ENCODE data around the gene KCNK2.

Gene KCNK2

GRCh38 chr1:215082532-215083382 lies at the start of gene KCNK2:
TSS of gene KCNK2 (plus strand) at chr1:215082737. CDS start at chr1:215083386, 649 bp downstream.
- Histone ChIP-seq H3K4me3 (peak within 1 kb of the TSS; percentile 21 to 45 (median 28)), H3K27ac (peak within 1 kb of the TSS in 6 of 21 experiments; percentile 9 to 72 (median 39))

DNA sequence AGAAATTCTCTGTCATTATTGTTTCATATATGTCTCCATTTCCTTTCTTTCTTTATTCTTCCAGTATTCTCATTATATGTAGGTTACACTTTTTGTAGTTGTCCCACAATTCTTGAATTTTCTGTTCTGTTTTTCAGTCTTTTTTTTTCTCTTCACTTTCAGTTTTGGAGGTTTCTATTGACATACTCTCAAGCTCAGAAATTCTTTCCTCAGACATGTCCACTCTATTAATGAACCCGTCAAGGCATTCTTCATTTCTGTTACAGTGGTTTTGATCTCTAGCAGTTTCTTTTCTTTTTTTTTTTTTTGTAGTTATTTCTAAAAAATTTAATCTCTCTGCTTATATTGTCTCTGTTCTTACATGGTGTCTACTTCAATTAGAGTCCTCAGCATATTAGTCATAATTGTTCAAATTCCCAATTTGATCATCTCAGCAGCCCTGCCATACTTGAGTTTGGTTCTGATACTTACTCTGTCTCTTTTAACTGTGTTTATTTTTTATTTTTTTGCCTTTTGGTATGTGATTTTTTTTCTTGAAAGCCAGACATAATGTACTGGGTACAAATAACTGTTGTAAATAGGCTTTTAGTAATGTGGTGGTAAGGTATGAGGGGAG lies 49.5 kb upstream of the KCNK2 start:
- H3K27ac ChIP-seq = no peak overlapping the region
- H3K4me3 ChIP-seq = no peak overlapping the region

DNA sequence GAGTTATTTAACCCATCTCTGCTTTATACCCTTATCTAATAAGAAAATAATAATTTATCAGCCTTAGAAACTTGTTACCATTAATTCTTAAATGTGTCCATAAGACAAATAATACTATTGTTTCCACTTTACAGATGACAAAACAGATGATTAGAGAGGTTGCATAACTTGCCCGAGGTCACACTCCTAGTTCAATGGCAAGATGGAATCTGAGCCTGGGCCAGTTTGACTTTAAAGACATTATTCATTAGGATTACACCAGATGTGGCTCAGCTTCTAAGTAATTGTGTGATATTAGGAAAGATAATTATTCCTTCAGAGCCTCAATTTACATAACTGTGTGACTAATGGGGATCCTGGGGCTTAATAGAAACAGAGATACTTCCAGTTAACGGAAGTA lies 42.3 kb upstream of the KCNK2 start:
- Histone ChIP-seq H3K27ac (no peak overlapping the region), H3K4me3 (no peak overlapping the region)

DNA sequence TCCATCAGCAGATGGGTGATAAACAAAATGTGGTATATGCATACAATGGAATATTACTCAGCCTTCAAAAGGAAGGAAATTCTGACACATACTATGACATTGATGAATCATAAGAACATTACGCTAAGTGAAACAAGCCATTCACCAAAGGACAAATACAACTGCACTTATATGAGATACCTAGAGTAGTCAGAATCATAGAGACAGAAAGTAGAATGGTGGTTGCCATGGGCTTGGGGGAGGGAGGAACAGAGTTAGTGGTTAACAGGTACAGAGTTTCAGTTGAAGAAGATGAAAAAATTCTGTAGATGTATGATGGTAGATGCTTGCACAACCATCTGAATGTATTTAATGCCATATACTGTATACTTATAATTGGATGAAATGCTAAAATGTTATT lies 39.1 kb upstream of the KCNK2 start:
- no peak overlapping the region for H3K27ac ChIP-seq
- H3K4me3 ChIP-seq = no peak overlapping the region

DNA sequence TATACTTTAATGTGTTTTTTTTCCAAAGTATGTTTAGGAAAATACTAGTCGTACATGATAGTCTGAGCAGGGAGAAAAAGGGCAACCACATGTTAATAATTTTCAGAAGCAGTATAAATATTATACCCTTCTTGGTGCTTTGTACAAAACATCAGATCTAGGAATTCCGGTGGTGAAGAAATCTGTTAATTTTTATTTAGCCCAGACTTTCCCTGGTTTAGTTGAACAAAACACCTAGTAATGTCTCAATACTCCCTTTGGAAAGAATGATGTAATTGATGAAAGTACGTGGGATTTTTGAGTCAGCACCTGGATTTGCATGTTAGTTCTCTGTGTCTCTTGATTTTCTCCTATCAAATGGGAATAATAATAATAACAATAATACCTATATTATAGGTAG lies 38.4 kb upstream of the KCNK2 start:
- Histone ChIP-seq H3K4me3 (no peak overlapping the region), H3K27ac (no peak overlapping the region)

DNA sequence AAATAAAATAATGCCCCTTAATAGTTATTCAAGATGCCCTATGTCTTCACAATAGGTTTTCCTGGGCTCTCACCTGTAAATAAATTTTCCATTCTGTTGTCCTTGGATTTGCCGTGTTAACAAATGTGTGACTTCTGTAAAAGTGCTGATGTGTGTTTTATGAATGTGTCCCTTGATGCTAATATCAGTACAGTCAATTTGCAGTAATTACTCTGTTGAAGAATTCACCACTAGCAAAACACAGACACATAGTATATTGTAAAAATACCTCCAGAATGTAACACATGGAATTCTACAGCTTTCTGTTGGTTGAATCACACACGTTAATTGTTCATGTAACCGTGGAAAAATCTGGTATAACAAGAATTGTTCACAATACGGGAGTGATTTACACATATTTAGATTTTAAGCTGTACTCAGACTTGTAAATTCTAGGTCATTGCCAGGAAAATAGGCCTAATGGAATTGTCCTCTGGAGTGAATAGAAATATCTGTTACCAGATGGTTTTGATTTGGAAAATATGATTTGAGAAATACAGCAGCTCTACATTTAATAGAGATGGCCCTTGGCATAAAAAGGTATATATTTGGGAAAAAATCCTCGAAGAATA lies 36.7 kb upstream of the KCNK2 start:
- no peak overlapping the region for H3K27ac ChIP-seq
- no peak overlapping the region for H3K4me3 ChIP-seq

DNA sequence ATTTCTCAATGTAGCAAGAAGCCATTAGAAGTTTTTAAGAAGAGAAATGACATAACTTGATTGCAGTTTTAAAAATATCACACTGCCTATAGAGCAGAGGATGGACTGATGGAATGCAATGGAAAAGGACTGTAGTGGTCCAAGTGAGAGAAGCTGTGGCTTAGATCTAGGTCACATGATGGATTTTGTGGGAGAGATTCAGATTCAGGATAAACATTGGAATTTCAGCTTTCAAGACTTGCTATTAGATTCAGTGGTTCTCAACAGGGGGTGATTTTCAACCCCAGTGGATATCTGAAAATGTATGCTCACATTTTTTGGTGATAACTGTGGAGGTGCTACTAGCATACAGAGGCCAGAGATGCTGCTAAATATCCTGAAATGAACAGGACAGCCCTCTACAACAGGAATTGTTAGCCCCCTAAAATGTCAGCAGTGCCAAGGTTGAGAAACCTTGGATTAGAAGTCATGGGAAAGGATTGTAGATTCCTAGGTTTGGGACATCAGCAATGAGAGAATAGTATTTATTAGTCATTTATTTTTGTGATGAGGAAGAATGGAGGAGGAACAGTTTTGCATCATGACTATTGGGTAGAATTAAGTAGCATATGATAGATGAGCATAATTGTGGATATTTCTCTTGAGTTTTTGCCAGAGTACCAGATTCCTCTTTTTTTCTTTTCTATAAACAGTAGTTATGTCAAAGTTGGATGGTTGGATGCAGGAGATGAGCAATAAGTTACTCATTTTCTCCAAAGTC lies 30.1 kb upstream of the KCNK2 start:
- Histone ChIP-seq H3K4me3 (no peak overlapping the region), H3K27ac (no peak overlapping the region)

DNA sequence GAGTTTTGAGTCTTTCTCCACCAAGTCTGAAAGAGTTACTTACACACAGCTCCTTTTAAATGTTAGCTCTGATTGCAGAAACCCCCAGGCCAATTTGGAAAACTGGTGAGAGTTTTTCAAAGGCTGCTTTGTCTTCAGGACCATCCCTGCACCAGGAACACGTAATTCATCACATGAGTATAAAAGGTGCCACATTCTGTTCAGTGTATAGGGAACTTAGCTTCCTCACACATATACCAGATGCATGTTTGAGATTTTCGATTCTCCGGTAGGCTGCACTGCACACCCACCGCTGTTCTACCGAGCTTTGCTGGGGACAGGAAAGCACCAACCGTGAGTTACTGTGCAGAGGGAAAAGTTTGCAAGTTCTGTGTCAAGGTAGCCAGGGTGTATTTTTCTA lies 28.3 kb upstream of the KCNK2 start:
- Histone ChIP-seq H3K27ac (no peak overlapping the region), H3K4me3 (no peak overlapping the region)

DNA sequence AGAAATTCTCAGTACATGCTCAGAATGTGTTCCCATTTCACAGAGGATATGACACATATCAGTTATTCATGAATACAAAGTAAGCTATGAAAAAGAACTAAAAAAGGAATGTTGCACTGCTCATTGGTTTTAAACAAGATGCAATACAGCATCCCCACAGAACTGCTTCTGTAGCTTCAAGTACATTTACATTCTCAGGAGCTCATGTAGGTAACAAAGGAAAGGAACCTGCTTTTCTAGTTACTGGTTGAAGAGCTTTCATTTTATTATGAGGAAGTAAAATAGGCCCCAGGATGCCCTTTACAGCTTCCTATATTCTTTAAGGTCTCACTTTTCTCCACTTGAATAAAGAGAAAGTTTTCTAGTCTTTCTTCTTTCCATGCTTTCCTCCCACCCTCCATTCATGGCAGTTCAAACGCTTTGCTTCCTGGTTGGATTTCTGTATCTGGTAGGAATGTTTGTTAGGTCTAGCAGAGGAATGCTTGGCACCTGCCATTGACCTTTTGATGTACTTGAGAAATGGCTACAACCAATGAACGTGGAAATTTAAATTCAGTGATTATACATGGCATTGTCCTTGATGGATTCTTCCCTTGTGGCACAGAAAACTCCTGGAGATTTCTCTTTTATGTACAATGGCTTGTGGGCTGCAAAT lies 27.1 kb upstream of the KCNK2 start:
- Histone ChIP-seq H3K27ac (no peak overlapping the region), H3K4me3 (no peak overlapping the region)

GRCh38 chr1:215056584-215056983 lies 26.0 kb upstream of the KCNK2 start:
- H3K4me3 ChIP-seq = no peak overlapping the region
- H3K27ac ChIP-seq = no peak overlapping the region

- Histone ChIP-seq H3K27ac (no peak overlapping the region), H3K4me3 (no peak overlapping the region)
Measured at GRCh38 chr1:215059947-215060346, 22.6 kb upstream of the KCNK2 start.

GRCh38 chr1:215064327-215064726 lies 18.2 kb upstream of the KCNK2 start:
- H3K4me3 ChIP-seq = no peak overlapping the region
- no peak overlapping the region for H3K27ac ChIP-seq

DNA sequence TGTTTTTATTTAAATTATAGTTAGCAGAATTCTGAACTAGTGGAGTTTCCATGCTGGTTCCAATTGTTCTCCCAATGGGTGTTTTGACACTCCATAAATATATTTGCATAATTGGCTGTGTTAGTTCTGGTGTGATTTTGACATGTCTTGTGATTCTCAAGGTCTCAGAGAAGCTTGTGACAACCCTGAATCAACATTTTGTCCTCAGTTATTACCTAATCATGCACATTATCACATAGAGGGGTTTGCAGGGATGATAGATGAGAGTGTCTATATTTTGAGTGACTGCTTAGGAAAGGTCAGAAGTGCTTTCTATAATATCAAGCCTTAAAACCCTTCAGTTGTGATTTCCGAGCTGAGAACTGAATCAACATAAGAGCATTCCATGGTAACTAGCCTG lies 11.5 kb upstream of the KCNK2 start:
- Histone ChIP-seq H3K27ac (no peak overlapping the region), H3K4me3 (no peak overlapping the region)

DNA sequence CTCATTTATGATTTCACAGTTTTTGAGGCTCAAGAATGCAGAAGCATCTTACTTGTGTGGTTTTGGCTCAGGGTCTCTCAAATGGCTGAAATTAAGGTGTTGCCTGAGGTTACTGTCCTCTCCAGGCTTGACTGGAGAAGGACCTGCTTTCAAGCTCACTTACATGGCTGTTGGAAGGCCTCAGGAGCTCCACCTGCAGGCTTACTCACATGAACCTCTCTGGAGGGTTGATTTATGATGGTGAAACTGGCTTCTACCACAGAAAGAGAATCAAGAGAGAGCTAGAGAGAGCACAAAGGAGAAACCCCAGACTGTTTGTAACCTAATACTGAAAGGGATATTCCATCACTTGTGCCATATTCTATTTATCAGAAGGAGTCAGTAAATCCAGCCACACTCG lies 6.2 kb upstream of the KCNK2 start:
- H3K27ac ChIP-seq = no peak overlapping the region

DNA sequence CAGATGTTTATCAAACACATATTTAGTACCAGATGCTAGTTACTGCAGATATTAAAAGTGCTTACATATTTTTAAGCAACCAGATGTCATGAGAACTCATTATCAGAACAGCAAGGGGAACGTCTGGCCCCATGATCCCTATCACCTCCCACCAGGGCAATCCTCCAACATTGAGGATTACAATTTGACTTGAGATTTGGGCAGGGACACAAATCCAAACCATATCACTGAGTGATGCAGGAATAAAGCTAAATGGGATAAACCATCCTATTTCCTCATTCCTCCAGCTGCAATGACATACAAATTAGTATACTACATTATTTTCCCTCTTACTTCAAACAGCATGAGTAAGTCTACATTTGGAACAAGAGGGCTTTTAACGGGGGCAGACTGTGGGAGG lies 3.1 kb upstream of the KCNK2 start:
- no peak overlapping the region for H3K27ac ChIP-seq
- no peak overlapping the region for H3K4me3 ChIP-seq

More for the DNA sequence above, 6.2 kb upstream of the KCNK2 start:
- no peak overlapping the region for H3K4me3 ChIP-seq

DNA sequence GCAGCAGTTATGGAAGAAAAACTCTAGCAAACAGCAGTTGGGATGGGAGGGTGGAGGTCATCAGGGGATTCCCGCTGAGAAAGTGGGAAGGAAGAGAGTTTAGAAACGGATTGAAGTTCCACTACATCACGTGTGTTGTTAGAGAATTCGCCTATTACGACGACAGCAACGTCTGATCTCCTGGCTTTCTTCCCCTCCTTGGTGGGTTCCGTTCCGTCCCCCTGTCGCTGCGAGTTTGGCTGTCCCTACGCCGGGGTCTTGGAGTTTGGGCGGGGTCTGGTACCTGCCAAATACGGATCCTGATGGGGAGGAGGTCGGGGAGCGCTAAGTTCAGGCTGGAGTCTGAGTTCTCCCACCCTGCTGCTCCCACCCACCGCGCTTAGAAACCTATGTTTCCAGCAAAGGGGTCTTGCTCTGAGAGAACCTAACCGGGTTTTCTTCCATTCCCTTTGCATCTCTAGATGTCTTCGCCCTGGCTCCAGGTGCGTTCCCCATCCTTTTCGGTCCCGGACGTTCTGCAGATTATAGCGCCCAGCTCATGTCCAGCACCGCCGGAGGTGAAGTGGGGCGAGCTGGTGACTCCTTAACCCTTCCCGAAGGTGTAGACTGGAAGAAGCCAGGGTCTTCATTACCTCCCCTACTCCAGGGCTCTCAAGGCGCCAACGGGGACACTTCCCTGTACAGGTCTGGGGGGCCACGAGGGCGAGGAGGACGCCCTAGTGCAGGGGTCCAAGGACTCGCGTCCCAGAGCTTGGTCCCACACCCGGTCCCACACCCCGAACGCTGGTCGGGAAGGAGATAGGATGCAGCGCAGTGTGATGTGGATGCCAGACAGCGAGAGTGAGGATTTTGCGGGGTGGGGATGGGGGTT lies 641 bp upstream of the KCNK2 start:
- peak overlapping the region in 3 of 21 experiments; percentile 9 to 38 (median 20) for H3K27ac ChIP-seq

DNA sequence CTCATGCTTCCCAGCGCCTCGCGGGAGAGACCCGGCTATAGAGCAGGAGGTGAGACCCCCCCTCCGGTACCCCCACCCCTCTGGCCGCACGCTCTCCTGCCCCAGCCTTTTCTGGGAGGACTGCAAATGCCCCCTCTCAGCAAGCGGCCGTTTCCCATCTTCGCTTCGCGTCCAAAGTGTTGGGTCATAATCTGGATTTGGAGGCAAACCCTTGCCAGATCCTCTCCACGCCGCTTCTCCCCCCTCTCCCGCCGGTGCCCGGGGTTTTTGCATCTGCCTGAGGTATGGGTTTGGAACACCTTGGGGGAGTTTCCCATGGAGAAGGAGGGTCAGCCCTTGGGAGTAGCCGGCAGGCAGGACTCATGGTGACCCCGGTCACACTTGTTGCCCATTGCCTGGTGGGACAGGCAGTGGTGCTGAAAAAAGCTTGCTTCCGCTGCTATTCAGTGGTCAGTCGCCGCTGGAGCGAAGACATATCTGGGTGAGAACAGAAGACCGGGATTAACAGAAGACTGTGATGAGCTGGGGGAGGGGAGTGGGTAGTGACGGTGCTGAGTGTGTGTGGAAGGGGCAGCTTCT lies 935 bp downstream of the KCNK2 start:
- Histone ChIP-seq H3K4me3 (peak overlapping the region; percentile 12 to 45 (median 28)), H3K27ac (peak overlapping the region in 5 of 21 experiments; percentile 27 to 72 (median 45))

More for the DNA sequence above, 641 bp upstream of the KCNK2 start:
- peak overlapping the region; percentile 7 to 45 (median 26) for H3K4me3 ChIP-seq

GRCh38 chr1:215084621-215085020 lies 2.1 kb downstream of the KCNK2 start:
- Histone ChIP-seq H3K27ac (no peak overlapping the region), H3K4me3 (no peak overlapping the region)

Measured in skin epidermis (tissue), 12 donors.